Rectal smooth muscle tissue (tissue), 1 donor: ENCODE measurements around the gene KIAA0040.

ENCODE experiments used
- H3K27ac ChIP-seq: one replicate; pipeline ENCODE4 v1.7.0; 2013; ENCODE audit warnings: low read depth, low read length, inconsistent platforms
- H3K27me3 ChIP-seq: one replicate; pipeline ENCODE4 v1.7.0; 2013; ENCODE audit warnings: low read length; ENCODE audit not compliant: control insufficient read depth, insufficient read depth
- H3K36me3 ChIP-seq: one replicate; pipeline ENCODE4 v1.7.0; 2013; ENCODE audit warnings: low read length; ENCODE audit not compliant: control insufficient read depth, insufficient read depth
- H3K4me1 ChIP-seq: one replicate; pipeline ENCODE4 v1.7.0; 2013; ENCODE audit warnings: low read length; ENCODE audit not compliant: control insufficient read depth, insufficient read depth
- H3K4me3 ChIP-seq: one replicate; pipeline ENCODE4 v1.7.0; 2013; ENCODE audit warnings: low read length
- H3K9ac ChIP-seq: one replicate; pipeline ENCODE4 v1.7.0; 2013; ENCODE audit warnings: low read length

KIAA0040 gene

DNA sequence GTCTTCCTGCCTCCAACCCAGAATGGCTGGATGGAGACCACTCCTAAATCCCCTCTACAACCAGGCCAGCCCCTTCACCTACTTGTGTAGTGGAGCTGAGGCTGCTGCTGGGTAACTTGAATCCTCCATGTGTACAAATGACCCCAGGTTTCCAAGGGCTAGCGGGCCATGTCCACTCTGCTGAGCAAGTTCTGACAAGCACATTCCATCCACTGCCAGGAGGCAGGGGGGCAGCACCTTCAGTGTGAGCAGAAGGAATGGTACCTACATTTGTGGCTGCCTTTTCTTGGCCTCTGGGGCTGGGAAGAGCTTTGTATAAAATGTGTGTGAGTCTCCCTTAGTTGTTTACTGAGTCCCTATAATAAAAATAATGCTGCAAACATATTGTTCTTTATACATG lies 14.5 kb downstream of the KIAA0040 start:
- Histone ChIP-seq H3K27ac (no peak overlapping the region), H3K36me3 (peaks cover 9% of the 10 kb centered on the region), H3K4me1 (no peaks in the 10 kb centered on the region), H3K27me3 (no peaks in the 10 kb centered on the region), H3K9ac (no peak overlapping the region), H3K4me3 (no peak overlapping the region)

DNA sequence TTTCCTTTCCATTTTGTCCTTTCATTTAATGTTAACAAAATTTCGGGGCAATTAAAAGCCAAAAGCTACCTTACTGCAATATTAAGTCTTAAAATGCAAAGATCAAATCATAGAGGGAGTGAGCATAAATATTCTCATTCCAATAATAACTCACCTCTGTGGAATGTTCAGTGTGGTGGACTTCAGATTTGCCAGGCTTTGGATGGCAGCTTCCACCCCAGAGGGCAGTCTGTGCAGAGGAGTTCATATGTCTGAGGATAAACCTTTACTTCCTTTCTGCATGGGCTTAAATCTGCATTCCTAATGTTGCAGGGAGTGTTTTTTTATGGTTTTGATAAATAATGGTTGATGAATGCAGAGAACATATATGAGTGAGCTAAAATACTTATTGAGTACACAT lies 16.3 kb downstream of the KIAA0040 start:
- Histone ChIP-seq H3K36me3 (peaks cover 9% of the 10 kb centered on the region), H3K27ac (no peak overlapping the region), H3K9ac (no peak overlapping the region), H3K4me3 (no peak overlapping the region), H3K4me1 (no peaks in the 10 kb centered on the region), H3K27me3 (no peaks in the 10 kb centered on the region)

DNA sequence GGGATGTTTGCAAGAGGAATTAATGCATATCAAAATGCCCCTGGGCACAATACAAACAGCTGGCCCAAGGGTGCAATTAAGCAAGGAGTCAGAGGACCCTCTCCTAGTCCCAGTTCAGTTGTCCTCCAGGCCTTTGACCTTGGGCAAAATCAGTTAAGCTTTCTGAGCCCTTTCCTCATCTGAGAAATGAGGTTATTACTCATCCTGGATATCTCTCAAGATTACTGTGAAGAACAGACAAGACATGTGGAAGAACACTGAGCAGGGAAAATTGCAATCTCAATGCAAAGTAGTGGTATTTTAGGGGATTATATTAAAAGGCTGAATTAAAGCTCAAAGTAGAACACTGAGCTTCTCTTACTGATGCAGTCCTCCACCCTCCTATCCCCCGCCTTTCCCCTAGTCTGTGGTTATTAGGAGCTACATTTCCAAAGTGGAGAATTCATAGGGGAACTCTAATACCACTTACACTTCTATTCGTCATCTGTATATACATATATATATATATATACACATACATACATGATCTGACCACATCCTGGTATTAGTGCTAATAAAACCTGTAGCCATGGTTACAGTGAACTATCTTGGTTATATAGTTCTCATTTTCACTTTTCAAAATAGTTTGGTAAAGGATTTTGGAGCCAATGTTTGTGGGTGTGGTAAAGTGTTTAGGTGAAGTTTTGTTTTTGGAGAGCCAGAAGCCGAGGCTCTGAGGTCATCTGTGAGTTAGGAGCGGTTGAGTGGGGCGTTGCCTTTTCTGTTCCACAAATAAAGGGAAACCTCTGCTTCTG lies 18.1 kb downstream of the KIAA0040 start:
- Histone ChIP-seq H3K4me1 (no peaks in the 10 kb centered on the region), H3K27me3 (no peaks in the 10 kb centered on the region), H3K36me3 (peaks cover 9% of the 10 kb centered on the region), H3K4me3 (no peak overlapping the region), H3K27ac (no peak overlapping the region), H3K9ac (no peak overlapping the region)

DNA sequence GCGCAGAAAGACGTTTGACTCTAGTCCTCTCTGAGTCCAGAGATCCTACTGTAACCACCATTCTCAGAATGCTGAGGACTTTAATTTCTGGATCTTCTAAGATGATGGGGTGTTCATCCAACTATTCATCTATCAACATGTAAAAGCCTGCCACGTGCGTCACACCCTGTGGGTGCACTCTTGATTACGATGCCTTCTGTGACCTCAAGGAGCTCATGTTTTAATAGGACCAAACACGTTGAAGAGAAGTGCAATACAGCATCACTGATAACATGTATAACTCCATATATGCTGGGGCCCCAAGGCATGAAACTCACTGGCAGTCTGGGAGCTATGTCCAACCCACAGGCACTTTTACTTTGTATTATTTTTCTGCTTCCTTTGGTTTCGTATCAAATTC lies 19.0 kb downstream of the KIAA0040 start:
- H3K36me3 ChIP-seq, result peaks cover 7% of the 10 kb centered on the region
- no peaks in the 10 kb centered on the region for H3K4me1 ChIP-seq
- no peak overlapping the region for H3K4me3 ChIP-seq
- no peak overlapping the region for H3K27ac ChIP-seq
- H3K27me3 ChIP-seq, result no peaks in the 10 kb centered on the region
- H3K9ac ChIP-seq, result no peak overlapping the region

DNA sequence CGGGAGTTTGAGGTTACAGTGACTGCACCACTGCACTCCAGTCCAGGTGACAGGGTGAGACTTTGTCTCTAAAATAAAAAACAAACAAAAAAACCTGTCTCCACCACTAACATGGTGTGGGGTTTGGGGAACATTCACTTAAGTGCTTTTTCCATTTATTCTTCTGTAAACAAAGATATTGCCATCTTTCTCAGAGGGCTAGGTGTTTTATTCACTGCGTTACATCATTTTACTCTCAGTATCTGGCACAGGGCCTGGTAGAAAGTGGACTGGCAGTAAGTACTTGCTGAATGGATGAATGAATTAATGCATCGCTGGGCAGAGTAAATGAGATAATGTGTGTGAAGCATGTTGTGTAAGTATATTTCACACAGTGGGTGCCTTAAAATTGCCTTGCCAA lies 20.1 kb downstream of the KIAA0040 start:
- Histone ChIP-seq H3K9ac (no peak overlapping the region), H3K27ac (no peak overlapping the region), H3K36me3 (peaks cover 7% of the 10 kb centered on the region), H3K4me1 (no peaks in the 10 kb centered on the region), H3K27me3 (no peaks in the 10 kb centered on the region), H3K4me3 (no peak overlapping the region)

DNA sequence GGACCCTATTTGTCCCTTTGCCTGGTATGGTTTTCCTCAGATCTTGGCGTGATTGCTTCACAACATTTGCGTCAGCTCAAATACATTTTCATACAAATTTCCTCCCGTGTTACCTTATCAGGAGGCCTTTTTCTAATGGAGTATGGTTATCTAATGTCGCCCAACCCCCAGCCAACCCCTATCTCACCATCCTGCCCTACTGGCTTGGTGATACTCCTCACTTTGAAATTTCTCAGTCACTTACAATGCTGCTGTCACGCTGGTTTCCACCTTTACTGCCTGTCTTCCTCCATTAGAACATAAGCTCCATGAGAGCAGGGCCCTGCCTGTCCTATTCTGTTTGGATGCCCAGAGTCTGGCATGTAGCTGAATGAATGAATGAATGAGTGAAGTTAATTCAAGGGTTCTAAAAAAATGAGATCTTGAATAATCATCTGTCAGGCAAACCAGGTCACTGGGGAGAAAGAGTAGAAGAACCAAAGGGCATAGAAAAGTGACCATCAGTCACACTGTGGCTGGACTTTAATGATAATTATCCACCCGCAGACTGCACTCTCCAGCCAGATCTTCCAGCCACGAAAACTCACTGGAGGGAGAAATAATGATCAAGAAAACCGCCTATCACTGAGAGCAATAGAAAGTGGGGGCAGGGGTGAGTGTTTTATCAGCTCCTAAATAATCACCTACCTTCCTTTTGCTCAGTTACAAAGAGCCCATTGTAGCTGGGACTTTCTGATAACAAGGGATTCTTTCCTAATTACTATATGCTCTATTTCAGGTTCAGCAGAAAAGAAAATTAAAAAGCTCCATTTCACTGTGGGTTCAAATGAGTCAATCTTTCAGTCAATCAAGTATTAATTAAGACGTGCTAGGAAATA lies 21.3 kb downstream of the KIAA0040 start:
- peaks cover 2% of the 10 kb centered on the region for H3K36me3 ChIP-seq

DNA sequence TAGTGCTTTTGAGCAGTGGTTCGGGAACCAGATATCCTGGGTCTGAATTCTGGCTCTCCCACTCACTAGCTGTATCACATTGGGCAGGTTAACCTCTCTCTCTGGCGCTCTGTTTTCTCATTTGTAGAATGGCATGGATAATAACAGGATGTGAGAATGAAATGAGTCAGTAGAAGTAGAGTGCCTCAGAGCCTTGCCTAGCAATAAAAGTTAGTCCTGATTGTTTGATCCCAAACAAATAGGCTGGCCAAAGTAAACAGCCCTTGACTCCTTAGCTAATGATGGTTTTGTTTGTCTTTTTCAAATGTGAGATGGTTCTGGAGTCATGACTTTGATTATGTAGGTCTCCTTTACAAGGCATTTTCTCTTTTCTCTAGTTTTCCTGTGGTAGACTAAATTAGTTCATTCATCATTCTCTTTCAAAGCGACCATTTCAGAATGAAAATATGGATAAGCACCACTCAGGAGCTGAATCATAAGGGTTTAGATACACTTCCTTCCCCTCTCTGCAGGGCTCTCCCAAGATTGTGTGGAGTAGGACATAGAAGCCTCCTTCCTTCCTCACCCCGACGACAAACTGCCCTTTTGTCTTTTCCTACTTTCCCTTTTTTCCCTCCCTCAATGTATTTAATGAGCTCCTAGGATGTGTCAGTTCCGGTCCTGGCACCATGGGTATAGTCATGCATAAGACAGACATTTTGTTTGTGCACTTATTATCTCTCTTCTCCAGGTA lies 23.1 kb downstream of the KIAA0040 start:
- Histone ChIP-seq H3K4me1 (no peaks in the 10 kb centered on the region), H3K9ac (no peak overlapping the region), H3K27me3 (no peaks in the 10 kb centered on the region), H3K36me3 (peaks cover 5% of the 10 kb centered on the region), H3K4me3 (no peak overlapping the region), H3K27ac (no peak overlapping the region)

More for the DNA sequence above, 21.3 kb downstream of the KIAA0040 start:
- Histone ChIP-seq H3K27me3 (no peaks in the 10 kb centered on the region), H3K4me3 (no peak overlapping the region), H3K9ac (no peak overlapping the region), H3K27ac (no peak overlapping the region), H3K4me1 (no peaks in the 10 kb centered on the region)

DNA sequence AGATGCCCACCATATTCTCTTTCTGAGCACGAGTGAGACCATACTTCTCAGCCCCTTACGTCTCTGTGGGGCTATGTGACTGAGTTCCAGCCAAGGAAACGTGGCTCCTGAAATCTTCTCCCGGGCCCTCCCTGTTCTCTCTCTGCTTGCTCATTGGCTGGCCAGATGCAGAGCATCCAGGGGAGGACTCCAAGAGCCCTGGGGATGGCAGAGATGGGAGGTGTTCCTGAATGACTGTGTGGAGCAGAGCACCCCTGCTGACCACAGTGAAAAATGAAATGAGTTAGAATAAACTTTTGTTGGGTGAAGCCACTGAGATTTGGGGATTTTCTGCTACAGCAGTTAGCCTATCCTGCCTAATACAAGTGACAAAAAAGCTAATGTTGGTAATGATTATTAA lies 23.8 kb downstream of the KIAA0040 start:
- H3K27me3 ChIP-seq, result no peaks in the 10 kb centered on the region
- H3K4me1 ChIP-seq, result no peaks in the 10 kb centered on the region
- peaks cover 5% of the 10 kb centered on the region for H3K36me3 ChIP-seq
- H3K9ac ChIP-seq, result no peak overlapping the region
- H3K4me3 ChIP-seq, result no peak overlapping the region
- H3K27ac ChIP-seq, result no peak overlapping the region

DNA sequence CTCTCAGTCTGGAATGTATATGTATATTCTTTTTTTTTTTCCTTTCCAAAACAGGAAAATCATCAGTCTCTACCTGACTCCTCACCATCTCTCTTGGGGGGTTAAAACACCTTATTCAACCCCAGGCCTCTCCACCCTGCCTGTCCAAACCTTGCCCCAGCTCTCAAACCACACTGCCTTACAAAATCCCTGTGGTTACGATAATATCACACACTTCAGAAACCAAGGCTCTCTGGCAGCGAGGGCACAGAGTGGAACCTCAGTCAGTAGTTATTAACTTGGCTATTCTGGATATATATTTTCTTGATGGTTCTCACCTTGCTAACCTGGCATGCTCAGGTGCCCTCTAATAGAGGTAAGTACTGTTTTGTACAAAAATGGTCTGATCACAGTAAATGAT lies 24.7 kb downstream of the KIAA0040 start:
- H3K9ac ChIP-seq, result no peak overlapping the region
- H3K27me3 ChIP-seq, result no peaks in the 10 kb centered on the region
- H3K27ac ChIP-seq, result no peak overlapping the region
- peaks cover 8% of the 10 kb centered on the region for H3K36me3 ChIP-seq
- H3K4me1 ChIP-seq, result no peaks in the 10 kb centered on the region
- H3K4me3 ChIP-seq, result no peak overlapping the region

DNA sequence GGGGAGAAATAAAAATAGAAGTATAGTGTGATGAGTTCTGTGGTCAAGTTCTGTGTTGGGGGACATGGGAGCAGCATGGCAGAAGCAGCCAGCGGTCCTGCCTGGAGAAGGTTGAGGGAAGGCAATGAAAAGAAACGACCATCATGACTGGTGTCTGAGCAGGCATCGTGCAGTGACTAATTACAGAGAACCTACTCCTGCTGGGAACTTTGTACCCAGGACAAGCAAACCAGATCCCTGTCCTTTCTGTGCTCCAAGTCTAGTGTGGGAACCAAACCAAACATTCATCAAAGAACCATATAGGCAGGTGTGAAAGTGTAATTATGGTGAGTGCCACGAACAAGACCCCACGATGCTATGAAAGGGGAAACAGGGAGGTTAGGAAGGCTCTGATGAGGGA lies 25.8 kb downstream of the KIAA0040 start:
- no peak overlapping the region for H3K27ac ChIP-seq
- peaks cover 8% of the 10 kb centered on the region for H3K36me3 ChIP-seq
- no peaks in the 10 kb centered on the region for H3K27me3 ChIP-seq
- no peak overlapping the region for H3K4me3 ChIP-seq
- H3K9ac ChIP-seq, result no peak overlapping the region
- no peaks in the 10 kb centered on the region for H3K4me1 ChIP-seq

DNA sequence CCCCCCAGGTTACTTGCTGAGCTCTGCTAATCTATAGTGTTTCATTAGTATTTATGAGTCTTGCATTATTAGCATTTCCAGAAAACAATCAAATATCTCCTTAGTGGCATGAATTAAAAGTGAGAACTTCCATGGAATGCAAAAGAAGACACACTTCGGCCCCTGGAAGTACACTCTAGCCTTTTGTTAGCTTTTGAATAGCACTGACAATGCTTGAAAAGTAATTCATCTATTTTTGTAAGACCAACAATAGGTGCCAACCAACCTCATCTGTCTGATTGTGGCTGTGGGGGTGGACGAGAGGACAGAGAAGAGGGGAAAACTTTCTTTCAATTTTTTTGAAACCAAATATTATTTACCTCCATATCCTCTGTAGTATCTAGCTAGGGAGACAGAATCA lies 27.8 kb downstream of the KIAA0040 start:
- Histone ChIP-seq H3K36me3 (peaks cover 19% of the 10 kb centered on the region), H3K4me3 (no peak overlapping the region), H3K27ac (no peak overlapping the region)

DNA sequence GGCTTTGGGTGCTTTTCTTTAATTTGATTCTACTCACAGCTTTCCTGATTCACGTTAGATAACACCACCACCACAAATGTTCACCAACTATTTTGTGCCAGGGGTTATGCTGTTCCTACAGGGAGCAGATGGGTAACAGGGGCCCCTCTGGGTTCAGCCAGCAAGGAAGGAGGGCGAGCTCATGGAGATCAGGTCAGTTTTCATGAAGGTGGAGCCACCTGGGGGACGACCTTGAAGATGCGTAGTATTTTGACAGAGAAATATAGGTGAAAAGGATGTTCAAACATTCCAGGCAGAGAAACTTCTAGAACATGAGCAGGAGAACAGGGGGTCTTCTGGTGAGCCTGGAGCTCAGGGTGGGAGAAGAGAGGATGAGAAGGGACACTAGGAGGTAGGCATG lies 28.9 kb downstream of the KIAA0040 start:
- Histone ChIP-seq H3K4me3 (no peak overlapping the region), H3K27ac (no peak overlapping the region), H3K36me3 (peaks cover 19% of the 10 kb centered on the region), H3K27me3 (no peaks in the 10 kb centered on the region), H3K9ac (no peak overlapping the region), H3K4me1 (no peaks in the 10 kb centered on the region)

More for the DNA sequence above, 27.8 kb downstream of the KIAA0040 start:
- no peak overlapping the region for H3K9ac ChIP-seq
- H3K4me1 ChIP-seq, result no peaks in the 10 kb centered on the region
- H3K27me3 ChIP-seq, result no peaks in the 10 kb centered on the region
